Daoy (cell line): ENCODE measurements around the gene ACAA1. TPM values are rescaled to one million over a fixed set of nuclear protein-coding genes. Genes with fewer than 3 reads are reported as not detected.
"Not testable (repeated sequence)": the region's sequence is repeated elsewhere in the genome, so short reads cannot be mapped to it uniquely, and the experiment has no call there.

Source experiments
- DNase-seq: peaks from one replicate; pipeline ENCODE4 v3.0.0-alpha.2; 2015; ENCODE audit warnings: low read depth
- total RNA-seq: library from RNA; depleted of rRNA; stranded (reverse); fragments of >200 nt; shearing (Covaris generic); gene quantifications from 2 replicates; pipeline ENCODE4 v1.2.3, GENCODE V29; 2014

Gene ACAA1
- total RNA-seq, 1 experiment from 2014 or later, result 11.2 TPM

DNA sequence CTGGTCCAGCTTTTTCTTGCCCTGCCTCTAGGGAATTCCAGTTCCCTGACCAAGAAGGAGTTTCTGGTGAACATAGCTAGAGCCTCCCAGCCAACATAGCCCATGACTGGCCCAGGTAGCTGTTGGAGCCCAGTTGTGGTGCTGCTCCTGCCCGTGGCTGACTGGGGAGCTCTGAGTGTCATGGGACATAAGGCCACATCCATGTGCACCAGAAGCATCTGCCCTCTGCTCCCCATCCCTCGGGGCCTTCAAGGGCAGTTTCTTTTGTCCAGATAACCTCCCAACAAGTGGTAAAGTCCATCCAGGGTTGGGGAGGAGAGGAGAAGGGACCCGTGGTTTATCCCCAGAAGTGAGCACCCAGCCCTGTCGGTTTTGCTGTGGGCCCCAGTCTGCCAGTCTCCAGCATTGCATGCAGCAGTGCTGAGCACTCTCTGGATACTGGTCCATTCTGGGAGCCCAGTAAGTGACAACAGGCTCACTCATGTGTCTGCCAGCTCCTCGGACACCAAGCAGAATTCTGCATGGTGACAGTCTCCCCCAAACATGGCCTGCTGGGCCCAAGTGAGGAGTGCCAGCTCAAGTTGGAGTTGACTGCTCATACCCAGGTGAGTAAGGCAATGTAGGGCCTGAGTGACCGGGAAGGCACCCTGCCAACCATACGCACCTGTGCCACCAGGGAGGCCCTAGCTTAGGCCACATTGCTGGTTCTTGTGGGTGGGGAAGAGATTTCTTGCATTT, 28.8 kb downstream of the ACAA1 start:
- no peak for DNase-seq

DNA sequence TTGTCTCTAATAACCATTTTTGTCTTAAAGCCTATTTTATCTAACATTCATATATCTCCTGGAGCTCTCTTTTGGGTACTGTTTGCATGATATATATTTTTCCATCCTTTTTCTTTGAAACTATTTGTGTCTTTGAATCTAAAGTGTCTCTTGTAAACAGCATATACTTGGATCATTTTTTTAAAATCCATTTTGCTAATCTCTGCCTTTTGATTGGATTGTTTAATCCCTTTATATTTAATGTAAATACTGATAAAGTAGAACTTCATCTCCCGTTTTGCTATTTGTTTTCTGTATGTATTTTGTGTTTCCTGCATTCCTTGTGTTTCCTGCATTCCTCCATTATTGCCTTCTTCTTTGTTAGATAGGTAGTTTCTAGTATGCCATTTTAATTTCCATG, 31.4 kb downstream of the ACAA1 start:
- no peak for DNase-seq

DNA sequence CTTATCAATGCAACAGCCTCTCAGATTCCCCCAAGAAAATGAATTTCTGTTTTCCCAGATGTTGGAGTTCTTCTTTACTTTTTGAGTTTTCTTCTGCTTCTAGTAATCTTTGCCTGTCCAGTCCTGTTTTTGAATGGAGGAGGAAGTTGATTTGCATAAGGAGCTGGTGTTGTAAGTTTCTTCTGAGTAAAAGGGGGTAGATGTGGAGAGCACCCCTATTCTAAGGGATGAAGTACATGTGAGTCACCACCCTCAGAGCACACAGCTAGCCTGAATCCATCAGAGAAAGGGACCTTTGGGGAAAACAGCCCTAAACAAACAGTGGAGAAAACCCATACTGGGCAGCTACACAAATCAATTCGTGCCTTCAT, 34.5 kb downstream of the ACAA1 start:
- DNase-seq, result no peak

DNA sequence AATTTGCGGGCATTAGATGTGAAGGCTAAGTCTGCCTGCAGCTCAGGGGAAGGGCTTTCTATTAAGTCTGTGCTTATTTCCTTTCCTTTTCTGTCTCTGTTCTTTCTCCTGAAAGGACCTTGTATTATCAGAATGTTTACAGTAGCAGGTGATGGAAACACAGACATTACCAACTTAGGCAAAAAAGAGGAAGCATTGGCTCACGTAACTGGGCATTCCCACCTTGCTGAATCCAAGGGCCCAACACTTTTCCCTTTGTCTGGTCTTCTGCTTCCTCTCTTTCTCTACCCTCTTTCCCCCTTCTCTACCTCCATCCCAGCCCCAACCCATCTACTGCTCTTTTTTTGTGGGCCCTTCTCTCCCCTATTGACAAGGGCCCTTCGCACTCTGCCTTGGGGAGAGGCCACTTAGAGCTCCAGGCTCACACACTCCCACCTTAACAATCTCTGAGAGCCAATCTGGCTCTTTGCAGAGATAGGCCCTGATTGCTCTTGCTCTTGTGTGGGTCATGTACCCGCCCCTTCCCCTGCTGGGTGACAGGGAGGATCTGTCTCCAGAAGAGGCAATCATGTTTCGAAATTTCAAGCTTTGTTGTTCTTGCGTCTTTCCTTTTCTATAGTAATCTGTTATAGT, 35.0 kb downstream of the ACAA1 start:
- DNase-seq, result no peak

DNA sequence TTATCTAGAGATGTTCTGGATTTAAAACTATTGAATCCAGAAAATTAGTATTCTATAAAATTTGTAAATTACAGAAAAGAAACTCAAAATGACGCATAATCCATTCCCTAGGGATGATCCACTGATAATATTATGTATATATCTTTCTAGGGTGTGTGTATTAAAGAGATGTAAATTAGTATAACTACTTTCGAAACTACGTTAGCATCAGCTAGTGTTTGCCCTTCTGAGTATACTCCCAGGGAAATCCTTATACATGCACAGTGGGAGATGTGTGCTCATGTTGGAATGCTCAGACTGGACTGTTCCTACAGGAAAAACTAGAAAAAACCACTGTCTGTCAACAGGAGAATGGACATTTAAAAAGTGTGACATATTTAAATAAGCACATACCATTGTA, 36.4 kb downstream of the ACAA1 start:
- DNase-seq, result no peak

DNA sequence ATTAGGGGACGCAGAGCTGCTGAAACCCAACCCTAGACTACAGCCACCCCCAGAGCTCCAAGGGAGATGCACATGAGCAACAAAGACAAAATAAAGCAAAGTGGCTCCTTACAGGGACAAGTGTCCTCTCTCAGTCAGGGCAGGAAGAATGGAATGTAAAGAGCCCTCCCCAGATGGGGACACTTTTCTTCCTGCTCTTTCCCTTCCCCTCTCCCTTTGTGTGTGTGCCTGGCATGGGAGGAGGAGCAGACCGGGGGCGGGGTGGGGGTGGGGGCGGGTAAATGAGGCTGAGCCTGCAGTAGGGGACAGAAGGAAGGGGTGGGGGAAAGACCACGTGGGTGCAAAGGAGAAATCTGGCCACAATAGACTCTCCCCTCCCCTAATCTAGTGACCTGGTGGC, 37.4 kb downstream of the ACAA1 start:
- no peak for DNase-seq

DNA sequence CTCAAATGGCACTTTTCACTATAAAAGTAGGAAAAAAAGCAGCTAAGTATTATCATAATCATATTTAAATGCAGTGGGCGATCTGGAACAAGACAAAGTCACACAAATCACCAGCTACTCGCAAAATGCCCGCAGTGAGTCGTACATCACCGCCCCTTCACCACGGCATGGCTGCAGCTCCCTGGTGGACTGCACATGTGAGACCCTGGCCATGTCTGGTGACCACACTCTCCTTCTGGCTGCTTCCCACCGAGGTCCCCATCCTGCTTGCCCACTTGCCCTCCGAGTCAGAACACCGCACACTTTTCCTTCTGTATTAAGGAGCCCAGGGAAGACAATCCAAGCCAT, 38.6 kb downstream of the ACAA1 start:
- DNase-seq, result no peak

DNA sequence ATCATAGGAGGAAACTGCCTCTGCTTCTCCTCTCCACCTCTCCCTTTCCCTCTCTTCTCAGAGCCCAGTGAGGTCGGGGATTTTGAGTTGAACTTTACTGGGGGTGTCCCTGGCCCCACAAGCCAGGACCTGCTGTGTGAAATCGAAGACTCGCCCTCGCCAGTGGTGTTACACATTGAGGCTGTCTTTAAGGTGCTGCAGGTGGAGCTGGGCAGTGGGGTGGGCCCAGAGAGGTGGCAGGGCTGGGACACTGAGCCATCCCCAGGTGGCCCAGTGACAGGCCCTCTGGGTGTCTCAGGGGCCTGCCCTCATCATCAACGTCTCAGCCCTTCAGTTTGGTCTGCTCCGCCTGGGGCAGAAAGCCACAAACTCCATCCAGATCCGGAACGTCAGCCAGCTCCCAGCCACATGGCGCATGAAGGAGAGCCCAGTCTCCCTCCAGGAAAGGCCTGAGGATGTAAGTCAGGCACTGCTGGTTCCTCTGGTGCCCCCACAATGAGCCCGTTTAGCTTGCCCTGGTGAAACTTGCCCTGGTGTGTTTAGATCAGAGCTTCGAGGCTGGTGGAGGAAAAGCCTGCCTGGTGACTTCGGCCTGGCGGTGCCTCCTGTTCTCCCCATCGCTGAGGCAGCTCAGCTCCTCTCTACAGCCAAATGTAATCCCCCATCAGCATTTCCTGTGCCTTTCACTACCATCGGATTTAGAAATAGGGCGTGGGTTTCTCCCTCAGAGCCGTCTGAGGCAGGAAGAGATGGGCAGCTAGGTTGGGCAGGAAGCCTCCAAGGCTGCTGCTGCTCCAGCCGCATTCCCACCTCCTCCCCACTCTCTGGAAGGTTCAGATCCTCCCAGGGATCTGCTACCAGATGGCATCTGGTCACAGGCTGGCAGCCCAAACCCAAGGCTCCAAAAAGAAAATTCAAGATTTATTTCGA, 39.2 kb downstream of the ACAA1 start:
- DNase-seq, result no peak

DNA sequence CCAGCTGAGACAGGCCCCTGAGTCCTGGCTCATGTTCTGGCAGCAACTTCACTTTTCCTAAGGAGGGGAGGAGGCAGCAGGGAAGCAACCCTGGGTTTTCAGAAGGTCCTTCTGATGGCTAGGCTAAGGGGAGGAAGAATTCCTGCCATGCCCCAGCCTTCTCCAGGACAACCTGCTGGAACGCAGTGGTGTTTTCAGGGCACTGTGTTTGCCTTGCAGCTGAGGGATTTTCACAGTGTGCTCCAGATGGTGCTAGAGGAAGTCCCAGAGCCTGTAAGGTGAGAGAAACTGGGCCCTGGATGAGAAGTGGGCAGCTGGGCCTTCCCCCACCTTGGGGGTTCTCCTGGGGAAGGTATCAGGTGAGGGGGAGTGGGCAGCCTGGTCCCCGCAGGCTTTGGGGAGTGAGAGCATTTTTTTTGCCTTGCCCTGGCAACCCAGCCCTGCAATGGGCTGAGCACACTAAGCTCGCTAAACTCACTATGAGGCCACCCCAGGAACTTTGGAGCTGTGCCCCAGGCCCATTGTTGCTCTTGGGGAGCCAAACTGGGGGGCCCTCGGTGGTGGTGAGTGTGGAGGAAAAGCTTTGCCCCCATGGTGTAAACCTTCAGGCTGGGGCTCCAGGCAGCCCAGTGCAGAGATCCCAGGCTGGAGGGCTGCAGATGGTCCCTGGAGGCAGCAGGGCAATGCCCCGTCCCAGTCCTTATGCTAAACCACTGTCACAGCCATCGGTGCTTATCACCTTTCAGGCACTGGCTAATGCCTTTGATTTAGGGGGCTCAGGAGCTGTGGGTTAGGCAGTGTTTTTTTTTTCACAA, 41.1 kb downstream of the ACAA1 start:
- no peak for DNase-seq

DNA sequence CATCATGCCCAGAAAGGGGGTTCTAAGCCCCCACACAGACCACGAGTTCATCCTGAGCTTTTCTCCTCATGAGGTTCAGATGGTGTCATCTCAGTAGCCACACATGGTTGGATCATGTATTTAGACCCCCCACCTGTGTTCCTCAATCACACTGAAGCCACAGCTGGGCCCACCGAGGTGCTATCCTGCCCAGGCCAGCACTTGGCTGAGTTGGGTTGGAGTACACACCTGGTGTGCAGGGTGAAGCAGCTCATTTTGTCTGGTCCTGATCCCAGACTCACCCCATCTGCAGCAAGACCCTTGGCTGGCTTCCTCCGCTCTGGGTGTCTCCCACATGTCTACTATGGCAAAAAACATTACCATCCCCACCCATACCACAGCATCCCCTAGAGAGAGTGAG, 41.9 kb downstream of the ACAA1 start:
- no peak for DNase-seq

DNA sequence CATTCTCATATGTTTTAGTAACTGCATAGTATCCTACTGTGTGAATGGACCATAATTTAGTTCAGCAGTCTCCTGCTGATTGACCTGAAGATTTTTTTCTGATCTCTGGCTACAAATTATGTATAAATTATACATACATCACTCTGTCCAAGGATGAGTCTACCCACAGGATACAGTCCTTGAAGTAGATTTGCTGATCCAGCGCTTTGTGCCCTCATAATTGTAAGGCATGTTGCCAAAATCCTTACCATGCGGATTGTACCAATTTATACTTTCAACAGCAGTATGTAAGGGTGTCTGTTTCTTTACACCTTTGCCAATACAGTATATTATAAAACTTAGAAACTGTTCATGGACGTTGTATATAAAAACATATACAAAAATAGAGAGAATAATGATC, 46.5 kb downstream of the ACAA1 start:
- DNase-seq, result no peak

DNA sequence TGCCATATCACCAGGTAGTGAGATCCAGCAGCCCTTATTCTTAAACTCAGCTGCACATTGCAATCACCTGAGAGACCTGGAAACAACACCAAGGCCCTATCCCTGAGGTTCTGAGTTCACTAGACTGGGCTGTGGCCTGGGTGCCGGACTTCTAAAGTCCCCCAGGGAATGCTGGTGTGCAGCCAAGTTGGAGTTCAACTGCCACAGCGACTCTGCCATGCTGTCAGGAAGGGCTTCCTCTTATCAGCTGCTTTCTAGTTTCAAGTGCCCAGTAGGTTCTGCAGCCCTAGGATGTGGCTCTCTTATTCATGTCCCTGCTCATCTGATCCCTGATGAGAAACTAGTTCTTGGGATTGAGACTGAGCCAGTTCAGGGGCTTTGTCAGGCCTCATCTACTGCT, 47.8 kb downstream of the ACAA1 start:
- no peak for DNase-seq

DNA sequence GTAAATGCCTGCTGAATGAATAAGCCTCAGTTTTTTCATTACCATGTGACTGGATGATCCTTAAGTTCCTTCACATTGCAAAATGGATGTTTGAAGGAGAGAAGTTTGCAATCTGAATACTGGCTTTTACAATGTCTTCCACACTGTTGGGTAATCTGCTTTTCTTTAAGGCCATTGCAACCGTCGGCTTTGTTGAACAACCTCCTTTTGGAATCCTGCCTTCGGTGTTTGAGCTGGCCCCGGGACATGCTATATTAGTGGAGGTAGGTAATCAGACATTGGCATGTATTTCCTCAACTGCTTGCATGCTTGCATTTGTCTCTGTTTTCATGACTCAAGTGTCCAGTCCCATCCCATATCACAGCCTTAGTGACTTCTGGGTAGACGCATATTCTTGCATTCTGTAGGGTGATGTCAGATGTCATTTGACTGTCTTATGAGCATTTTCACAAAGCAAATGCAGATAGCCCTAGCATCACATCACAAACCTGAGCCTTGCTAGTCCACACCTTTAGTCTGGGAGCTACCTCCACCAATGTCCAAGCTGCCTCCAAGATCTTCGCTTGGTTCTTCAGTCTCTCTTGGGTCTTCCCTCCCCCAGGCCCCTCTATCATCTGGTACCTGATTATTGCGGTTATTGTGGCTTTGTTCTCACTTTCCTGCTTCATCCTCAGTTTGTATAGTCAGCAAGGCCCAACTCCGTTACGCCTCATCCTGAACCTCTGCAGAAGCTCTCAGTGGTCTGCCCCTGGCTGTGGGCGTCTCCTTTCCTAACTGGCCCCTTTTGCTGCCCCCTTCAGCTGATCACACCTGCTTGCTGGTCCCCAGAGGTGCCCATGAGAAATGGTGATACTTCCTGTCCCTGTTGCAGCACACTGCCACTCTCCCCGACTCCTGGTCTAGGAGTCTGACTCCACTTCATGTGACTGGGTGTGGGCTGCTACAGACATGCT, 48.5 kb downstream of the ACAA1 start:
- no peak for DNase-seq

DNA sequence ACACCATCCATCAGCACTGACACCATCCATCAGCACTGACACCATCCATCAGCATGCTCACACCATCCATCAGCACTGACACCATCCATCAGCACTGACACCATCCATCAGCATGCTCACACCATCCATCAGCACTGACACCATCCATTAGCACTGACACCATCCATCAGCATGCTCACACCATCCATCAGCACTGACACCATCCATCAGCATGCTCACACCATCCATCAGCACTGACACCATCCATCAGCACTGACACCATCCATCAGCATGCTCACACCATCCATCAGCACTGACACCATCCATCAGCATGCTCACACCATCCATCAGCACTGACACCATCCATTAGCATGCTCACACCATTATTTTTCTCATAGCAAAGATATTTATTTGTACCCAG, 49.6 kb downstream of the ACAA1 start:
- not testable (repeated sequence) for DNase-seq

DNA sequence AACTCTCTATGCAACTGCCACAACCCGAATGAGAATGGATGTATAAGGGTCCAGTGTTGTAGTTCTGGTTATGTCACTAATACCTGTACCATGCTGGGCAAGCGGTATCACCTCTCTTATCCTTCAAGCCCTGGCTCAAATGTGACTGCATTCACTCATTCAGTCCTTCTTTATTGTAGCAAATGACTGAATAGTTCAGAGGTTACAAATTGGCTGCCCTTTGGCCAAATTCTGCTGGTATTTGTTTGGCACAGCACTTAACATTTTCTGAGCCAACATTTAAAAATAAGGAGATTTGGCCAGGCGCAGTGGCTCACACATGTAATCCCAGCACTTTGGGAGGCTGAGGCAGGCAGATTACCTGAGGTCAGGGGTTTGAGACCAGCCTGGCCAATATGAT, 50.4 kb downstream of the ACAA1 start:
- no peak for DNase-seq

DNA sequence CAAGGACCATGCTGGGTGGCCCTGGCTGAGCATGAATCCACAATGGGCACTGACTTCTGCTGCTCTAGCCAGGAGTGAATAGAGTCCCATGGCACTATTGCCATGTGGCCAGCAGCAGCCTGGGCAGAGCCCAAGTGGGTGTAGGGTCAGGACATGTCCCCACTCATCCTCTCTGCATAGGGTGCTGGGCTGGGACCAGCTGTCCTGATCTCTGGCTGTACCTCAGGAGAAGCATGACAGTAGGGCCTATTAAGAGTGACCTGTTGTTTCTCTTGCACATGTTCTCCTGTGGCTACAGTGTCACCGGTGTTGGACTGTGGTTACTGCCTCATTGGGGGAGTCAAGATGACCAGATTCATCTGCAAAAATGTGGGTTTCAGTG, 51.0 kb downstream of the ACAA1 start:
- DNase-seq, result no peak

DNA sequence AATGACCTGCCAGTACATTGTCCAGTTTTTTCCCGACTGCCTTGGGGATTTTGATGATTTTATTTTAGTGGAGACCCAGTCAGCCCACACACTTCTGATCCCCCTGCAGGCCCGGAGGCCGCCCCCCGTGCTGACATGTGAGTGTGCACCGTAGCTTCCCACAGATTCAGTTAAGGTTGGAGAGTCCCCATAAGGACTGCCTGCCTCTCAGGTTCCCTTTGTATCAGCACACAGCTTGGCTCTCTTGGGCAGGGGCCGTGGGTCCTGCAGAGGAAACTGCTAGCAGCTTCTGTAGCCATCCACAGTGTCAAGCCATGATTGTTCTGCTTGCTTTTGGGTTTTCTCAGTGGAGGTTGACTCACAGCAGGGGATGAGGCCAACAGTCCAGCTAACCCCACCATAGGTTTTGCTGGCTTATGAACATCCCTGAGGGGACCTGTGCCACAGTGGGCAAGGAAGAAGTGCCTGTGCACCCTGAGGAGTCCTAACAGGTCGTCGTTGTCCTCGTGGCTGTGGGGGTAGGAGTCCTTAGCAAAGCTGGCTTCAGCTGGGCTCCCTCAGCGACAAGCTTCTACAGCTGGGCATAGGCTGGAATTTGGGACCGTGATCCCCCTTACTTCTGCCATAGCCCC, 51.5 kb downstream of the ACAA1 start:
- no peak for DNase-seq

DNA sequence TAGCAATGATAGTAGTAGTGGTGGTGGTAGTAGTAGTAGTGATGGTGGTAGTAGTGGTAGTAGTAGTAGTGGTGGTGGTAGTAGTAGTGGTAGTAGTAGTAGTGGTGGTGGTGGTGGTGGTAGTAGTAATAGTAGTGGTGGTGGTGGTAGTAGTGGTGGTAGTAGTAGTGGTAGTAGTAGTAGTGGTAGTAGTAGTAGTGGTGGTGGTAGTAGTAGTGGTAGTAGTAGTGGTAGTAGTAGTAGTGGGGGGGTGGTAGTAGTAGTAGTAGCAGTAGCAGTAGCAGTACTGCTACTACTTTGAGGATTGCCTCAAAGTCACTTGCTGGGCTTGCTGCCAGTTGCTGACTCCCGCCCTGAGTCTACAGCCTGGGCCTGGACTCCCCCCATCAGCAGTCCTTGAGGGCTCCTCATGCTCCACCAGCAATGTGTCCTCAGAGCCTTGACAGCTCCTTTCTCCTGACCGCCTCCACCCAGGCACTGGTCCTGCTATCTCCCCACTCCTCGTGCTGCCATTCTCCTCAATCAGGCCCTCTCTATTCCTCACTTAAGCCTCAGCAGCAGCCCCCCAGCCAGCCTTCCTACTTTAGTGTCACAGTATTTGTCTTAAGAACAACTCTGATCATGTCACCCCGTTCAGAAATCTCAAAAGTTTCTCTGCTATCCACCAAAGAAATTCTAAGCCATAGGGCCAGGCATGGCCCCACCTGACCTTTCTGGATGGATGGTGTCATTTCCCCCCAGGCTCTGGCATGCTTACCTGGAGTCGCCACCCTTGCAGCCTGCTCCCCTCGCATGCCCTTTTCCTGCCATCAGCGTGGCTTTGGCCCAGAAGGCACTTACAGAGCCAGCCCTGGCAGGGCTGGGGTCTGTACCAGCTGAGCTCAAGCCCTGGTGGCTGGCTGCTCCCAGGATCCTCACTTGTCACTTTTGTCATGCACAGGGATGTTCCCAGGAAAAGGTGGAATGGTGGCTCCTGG, 52.3 kb downstream of the ACAA1 start:
- no peak for DNase-seq

DNA sequence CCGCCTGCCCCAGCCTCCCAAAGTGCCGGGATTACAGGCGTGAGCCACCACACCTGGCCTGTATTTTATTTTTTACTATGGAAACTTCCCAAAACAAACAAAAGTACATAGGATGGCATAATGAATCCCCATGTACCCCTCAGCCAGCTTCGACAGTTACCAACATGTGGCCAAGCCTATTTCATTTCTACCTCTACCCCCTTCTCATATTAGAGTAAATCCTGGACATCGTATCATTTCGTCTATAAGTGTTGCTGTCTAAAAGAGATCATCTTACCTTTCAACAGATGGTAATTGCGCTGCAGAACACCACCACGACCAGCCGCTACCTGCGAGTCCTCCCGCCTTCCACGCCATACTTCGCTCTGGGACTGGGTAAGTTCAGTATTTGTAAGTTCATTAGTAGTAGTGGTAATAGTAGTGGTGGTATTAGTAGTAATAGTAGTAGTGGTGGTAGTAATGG, 53.0 kb downstream of the ACAA1 start:
- no peak for DNase-seq
